Glutamatergic neuron (in vitro differentiated cells): Measurements from ENCODE around the gene TADA3. TPM values are rescaled to one million over a fixed set of nuclear protein-coding genes. Genes with fewer than 3 reads are reported as not detected.

Experiments used
- DNase-seq: peaks from one replicate; pipeline ENCODE4 v3.0.0; 2022
- H3K27ac Mint-ChIP-seq: one replicate; pipeline ENCODE4 v1.8.0; 2020; ENCODE audit warnings: mild to moderate bottlenecking, mixed read lengths, inconsistent platforms; ENCODE audit not compliant: unreplicated experiment
- H3K27me3 Mint-ChIP-seq: one replicate; pipeline ENCODE4 v1.8.0; 2020; ENCODE audit warnings: mild to moderate bottlenecking, moderate library complexity, mixed read lengths, inconsistent platforms; ENCODE audit not compliant: unreplicated experiment
- H3K36me3 Mint-ChIP-seq: one replicate; pipeline ENCODE4 v1.8.0; 2020; ENCODE audit warnings: mild to moderate bottlenecking, mixed read lengths, inconsistent platforms; ENCODE audit not compliant: unreplicated experiment
- H3K4me1 Mint-ChIP-seq: one replicate; pipeline ENCODE4 v1.8.0; 2020; ENCODE audit warnings: mild to moderate bottlenecking, low read depth, mixed read lengths, inconsistent platforms; ENCODE audit not compliant: unreplicated experiment
- H3K4me3 Mint-ChIP-seq: one replicate; pipeline ENCODE4 v1.8.0; 2020; ENCODE audit warnings: mild to moderate bottlenecking, mixed read lengths, inconsistent platforms; ENCODE audit not compliant: unreplicated experiment
- H3K9me3 Mint-ChIP-seq: one replicate; pipeline ENCODE4 v1.8.0; 2020; ENCODE audit warnings: mild to moderate bottlenecking, moderate library complexity, mixed read lengths, inconsistent platforms; ENCODE audit not compliant: unreplicated experiment
- total RNA-seq: library from RNA; stranded (reverse); fragmentation: NEBNext Ultra II Directional; extraction: Animal tissue kit (Norgen Biotek cat#: 25700); gene quantifications from one replicate; pipeline ENCODE4 v1.2.1, GENCODE V29; 2021; ENCODE audit not compliant: unreplicated experiment
- TF ChIP-seq, protein P1 (sequence below): fragments of 200-600 bp; sonication (generic); IDR thresholded peaks from one replicate; pipeline ENCODE4 v1.5.0; 2021; ENCODE audit not compliant: partially characterized antibody, unreplicated experiment

Gene TADA3
- total RNA-seq, 1 donor from 2014 or later, result 59.1 TPM

DNA sequence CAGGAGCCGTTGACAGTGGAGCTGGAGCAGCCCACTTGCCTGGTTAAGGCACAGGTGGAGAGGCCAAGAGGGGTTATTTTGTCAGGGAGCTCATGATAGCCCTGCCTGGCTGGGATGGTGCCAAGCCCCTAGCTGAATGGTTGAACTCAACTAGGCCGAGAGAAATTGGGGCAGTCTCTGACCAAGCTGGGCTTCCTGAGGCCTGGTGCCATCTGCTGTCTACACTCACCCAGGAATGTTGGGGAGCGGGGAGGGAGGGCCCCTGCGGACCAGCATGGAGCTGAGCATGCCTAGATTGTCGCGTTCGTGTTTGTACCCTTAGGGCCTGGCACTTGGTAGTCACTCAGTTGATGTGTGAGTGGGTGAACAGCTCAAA is 59.5 kb downstream of the TADA3 start:
- no peak for DNase-seq
- Mint-ChIP-seq H3K9me3 (peaks cover 14% of the 10 kb centered on the region), H3K4me3 (peak overlapping the region; percentile 95), H3K36me3 (no peaks in the 10 kb centered on the region), H3K27me3 (peaks cover 12% of the 10 kb centered on the region), H3K27ac (peak overlapping the region; percentile 69), H3K4me1 (peaks cover 16% of the 10 kb centered on the region)
- TF ChIP-seq, protein P1, sequence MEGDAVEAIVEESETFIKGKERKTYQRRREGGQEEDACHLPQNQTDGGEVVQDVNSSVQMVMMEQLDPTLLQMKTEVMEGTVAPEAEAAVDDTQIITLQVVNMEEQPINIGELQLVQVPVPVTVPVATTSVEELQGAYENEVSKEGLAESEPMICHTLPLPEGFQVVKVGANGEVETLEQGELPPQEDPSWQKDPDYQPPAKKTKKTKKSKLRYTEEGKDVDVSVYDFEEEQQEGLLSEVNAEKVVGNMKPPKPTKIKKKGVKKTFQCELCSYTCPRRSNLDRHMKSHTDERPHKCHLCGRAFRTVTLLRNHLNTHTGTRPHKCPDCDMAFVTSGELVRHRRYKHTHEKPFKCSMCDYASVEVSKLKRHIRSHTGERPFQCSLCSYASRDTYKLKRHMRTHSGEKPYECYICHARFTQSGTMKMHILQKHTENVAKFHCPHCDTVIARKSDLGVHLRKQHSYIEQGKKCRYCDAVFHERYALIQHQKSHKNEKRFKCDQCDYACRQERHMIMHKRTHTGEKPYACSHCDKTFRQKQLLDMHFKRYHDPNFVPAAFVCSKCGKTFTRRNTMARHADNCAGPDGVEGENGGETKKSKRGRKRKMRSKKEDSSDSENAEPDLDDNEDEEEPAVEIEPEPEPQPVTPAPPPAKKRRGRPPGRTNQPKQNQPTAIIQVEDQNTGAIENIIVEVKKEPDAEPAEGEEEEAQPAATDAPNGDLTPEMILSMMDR, result no peak

DNA sequence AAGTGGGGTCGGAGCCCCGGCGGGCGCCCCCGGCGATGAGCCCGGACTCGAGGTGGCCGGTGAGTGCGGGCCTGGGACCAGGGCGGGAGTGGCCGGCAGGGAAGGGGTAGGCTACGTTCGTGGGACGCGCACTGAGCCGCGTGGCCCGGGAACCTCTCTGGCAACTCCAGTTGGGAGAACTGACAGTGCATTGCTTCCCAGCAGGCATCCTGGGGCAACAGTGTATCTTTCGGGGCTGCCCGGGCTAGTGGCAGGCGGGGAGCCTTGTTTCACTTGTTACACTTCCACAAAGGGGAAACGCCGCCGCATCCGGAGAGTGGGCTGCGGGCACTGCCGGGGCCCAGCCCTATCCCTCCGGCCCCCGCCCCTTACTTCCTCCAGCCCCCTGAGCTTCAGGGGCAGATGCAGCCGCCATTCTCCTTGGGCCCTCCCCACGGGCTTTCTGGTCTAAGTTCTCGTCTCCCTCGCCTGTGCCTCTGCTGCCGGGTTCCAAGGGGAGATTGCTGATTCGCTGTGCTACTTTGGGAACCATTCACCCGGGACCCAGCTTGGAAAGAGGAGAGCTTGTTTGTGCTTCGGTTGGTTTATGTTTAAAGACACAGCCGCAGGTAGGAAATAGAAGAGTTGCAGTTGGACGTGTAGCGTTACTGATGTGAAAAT is 60.1 kb downstream of the TADA3 start:
- H3K27ac Mint-ChIP-seq, result peak overlapping the region; percentile 69
- peak; percentile 47 for DNase-seq
- H3K36me3 Mint-ChIP-seq, result no peaks in the 10 kb centered on the region
- peaks cover 12% of the 10 kb centered on the region for H3K27me3 Mint-ChIP-seq
- peaks cover 14% of the 10 kb centered on the region for H3K9me3 Mint-ChIP-seq
- peak overlapping the region; percentile 95 for H3K4me3 Mint-ChIP-seq
- TF ChIP-seq, protein P1, result no peak
- H3K4me1 Mint-ChIP-seq, result peaks cover 16% of the 10 kb centered on the region

DNA sequence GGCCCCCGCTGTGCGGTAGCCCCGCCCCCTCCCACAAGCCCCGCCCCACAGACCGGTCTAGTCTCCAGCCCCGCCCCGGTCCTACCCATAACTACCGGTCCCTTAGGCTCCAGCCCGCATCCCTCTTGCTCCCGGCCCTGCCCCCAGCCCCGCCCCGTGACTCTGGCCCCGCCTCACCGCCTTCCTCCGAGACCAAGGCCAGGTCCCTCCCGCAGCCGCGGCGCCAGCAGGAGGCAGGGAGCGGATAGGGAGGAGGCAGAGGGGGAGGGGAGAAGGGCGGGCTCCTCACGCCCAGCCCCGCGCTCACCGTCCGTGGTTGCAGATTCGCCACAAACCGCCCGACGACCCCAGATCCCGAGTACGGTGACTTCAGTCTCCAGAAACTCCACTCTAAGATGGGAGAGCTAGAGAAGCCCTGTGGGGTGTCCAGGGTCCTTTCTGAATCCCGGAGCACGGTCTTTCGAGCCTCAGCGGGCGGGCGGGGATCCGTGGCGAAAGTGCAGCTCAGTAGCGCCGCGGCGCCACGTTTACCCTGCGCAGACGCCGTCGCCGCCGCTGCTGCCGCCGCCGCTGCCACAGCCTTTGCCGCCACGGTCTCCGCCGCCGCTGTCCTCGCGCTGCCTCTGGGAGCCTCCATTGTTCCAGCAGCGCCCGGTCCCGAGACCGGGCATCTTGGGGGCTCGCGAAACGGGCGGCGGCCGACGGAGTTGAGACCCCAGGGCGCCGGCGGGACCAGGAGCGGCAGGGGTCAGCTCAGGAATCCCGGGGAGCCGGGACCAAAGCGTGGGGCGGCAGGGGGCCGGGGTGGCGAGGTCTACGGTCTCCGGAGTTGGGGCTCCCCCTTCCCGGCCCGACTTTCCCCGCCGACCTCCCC is 60.8 kb downstream of the TADA3 start, which contains the start of gene BRPF1:
Gene BRPF1, plus strand, starts transcription at position 530 of the 874 bp plus-strand sequence. CDS start 2,406 bp downstream, outside the sequence.
- Mint-ChIP-seq H3K36me3 (no peaks in the 10 kb centered on the region), H3K9me3 (peaks cover 14% of the 10 kb centered on the region), H3K27ac (peak within 1 kb of the TSS; percentile 97), H3K4me1 (peaks cover 16% of the 10 kb centered on the region), H3K27me3 (peaks cover 12% of the 10 kb centered on the region), H3K4me3 (peak within 1 kb of the TSS; percentile 95)
- TF ChIP-seq, protein P1, result no peak
- DNase-seq, result peak; percentile 99

DNA sequence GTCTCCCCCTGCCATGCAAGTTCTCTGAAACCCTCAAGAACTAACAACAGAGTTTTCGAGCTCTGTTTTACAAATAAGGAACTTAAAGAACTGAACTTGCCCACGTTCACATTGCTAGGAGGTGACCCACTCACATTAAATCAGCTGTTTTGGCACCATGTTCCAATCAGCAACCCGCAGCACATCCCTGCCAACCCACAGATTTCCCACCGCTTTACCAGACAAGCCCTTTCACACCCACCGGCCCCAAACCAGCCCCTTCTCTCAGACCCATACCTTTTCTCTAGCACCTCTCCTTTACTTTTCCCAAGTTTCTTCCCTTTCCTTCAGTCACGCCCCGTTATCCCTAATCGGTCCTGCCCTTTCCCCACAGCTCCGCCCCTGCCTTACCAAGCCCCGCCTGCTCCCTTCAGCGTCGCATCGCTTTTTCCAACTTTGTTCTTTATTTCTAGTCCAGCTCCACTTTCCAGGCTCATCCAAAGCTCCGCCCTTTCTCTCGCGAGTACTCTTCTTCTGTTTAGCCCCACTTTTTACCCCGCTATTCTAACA is 61.5 kb downstream of the TADA3 start:
- peak overlapping the region; percentile 78 for H3K27ac Mint-ChIP-seq
- TF ChIP-seq, protein P1, result no peak
- peaks cover 10% of the 10 kb centered on the region for H3K27me3 Mint-ChIP-seq
- H3K4me3 Mint-ChIP-seq, result peak overlapping the region; percentile 86
- peaks cover 14% of the 10 kb centered on the region for H3K9me3 Mint-ChIP-seq
- H3K36me3 Mint-ChIP-seq, result no peaks in the 10 kb centered on the region
- H3K4me1 Mint-ChIP-seq, result peaks cover 16% of the 10 kb centered on the region
- DNase-seq, result no peak

Other genes starting within 250 kb of the TADA3 start
- 23.4 TPM for gene LHFPL4, start 238.7 kb downstream of the TADA3 start, total RNA-seq
- 45.7 TPM for gene MTMR14, start 143.0 kb downstream of the TADA3 start, total RNA-seq
- gene CPNE9, start 88.6 kb downstream of the TADA3 start, total RNA-seq, result 54.6 TPM
- 30.6 TPM for gene BRPF1, start 60.7 kb downstream of the TADA3 start, total RNA-seq
- 76.5 TPM for gene OGG1, start 42.5 kb downstream of the TADA3 start, total RNA-seq
- gene CAMK1, start 22.5 kb downstream of the TADA3 start, total RNA-seq, result 8.2 TPM
- 164 TPM for gene ARPC4, start 609 bp upstream of the TADA3 start, total RNA-seq
- 45.7 TPM for gene TTLL3, start 17.8 kb upstream of the TADA3 start, total RNA-seq
- 81.7 TPM for gene RPUSD3, start 51.5 kb upstream of the TADA3 start, total RNA-seq
- not detected for gene CIDEC, start 87.8 kb upstream of the TADA3 start, total RNA-seq
- 37.8 TPM for gene JAGN1, start 98.1 kb upstream of the TADA3 start, total RNA-seq
- 3.9 TPM for gene IL17RE, start 110.4 kb upstream of the TADA3 start, total RNA-seq
- 41.9 TPM for gene IL17RC, start 124.6 kb upstream of the TADA3 start, total RNA-seq
- 92.6 TPM for gene CRELD1, start 141.4 kb upstream of the TADA3 start, total RNA-seq
- gene PRRT3, start 159.9 kb upstream of the TADA3 start, total RNA-seq, result 8.9 TPM
- gene EMC3, start 194.4 kb upstream of the TADA3 start, total RNA-seq, result 49.0 TPM
- gene FANCD2, start 234.0 kb upstream of the TADA3 start, total RNA-seq, result 7.0 TPM